Amniotic stem cell (primary cell): ENCODE data around the gene GGT6.

Experiments
- DNase-seq: peaks from one replicate; lab custom pipeline; 2025; lab: John Stamatoyannopoulos, UW

GGT6 gene

DNA sequence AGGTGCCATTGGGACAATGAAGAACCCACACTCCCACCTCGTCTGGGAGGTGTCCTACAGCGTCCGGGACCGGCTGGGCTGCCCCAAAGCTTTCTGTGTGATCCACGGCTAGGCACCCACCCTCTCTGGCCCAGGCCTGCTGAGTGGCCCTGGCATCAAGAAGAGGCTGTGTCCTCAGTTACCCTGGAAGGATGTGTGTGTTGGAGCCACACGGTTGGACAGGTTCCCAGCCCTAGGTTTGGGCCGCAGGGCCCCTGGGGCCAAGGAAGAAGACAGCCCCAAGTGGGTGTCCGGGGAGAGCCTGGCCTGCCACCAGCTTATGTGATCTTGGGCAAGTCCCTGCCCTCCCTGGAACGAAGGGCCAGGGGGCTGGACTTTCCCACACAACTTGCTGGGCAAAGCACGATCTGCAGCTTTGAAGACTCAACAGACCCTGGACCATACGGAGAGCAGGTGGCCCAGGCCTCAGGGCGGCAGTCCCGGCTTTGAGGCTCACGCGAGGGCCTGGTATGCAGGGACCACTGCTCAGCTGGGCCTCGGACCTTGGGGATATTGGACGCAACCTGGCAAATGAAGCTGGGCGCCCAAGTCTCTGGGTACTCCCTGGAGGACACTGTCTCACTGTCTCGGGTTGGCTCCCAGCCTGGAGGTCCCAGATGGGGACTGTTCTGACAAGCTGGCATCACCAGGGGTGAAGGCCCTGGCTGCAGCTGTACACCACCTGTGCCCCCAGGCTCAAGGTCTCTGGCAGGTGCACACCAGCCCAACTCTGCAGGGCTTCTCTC, 22.7 kb downstream of the GGT6 start:
- no peak for DNase-seq

- no peak for DNase-seq
These were observed 23.5 kb downstream of the GGT6 start for GRCh38 chr17:4536742-4537411.

DNA sequence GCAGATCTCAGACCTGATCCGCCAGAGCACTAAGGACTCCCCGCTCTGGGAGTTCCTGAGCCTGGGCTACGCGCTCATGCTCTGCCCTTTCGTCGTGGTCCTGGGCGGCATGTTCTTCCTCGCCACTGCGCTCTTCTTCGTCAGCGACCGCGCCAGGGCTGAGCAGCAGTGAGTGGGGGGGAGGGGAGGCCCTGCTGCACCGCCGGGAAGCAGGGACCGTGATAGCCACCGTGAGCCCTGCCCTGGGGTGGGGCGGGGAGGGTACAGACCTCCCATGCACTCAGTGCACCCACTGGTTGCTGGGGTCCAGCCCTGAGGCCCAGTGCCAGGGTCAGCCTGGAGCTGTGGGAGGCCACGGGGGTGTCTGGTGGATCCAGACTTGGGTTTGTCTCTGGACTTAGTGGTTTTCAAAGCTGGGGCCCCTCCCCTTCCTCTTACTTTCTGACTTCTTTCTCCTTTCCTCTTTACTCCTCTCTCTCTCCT, 24.1 kb downstream of the GGT6 start:
- DNase-seq: no peak

GRCh38 chr17:4535667-4536258, 24.6 kb downstream of the GGT6 start:
- DNase-seq: no peak

- DNase-seq: no peak
These were observed 25.3 kb downstream of the GGT6 start for GRCh38 chr17:4534928-4535666.

GRCh38 chr17:4534515-4534914, 25.9 kb downstream of the GGT6 start:
- no peak for DNase-seq

DNA sequence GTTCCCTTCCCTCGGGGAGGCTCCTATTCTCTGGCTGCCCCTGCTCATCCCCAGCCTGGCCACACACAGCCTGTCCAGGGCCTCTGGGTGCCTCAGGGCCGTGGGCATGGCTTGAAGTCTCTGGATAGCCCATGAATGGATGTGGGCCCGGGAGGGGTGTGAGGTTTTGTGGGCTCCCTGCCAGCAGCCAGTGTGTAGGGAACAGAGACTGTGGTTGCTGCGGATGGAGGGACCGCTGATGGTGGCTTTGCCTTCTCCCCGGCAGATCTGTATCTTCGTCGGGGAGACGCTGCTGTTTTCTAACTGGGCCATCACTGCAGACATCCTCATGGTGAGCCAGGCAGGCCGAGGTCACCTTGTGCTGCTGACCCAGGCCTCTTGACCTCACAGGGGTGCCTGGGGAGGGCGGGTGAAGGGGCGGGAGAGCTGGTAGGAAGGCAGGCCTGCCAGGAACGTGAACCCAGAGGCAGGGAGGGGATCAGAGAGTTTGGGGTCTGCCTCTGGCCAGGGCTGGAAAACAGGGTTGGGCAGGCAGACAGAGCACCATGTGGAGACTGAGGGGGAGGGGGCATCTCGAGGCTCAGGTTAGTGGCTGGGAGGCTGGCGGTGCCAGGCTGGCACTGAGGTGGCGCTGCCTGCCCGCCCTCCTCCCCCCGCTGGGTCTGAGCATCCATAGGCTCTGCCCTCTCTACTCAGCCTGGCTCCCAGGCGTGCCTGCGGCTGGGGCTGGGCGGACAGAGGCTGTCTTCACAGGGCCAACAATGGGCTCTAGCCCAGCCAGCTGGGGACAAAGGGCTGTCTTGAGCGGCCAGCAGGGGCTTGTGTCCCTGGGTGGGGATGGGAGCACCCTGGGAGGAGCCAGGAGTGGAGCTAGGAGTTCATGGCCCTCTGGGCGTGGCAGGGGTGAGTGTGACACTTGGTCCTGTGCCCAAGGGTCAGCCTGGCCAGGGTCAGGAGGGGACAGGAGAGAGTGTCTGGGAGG, 26.6 kb downstream of the GGT6 start:
- DNase-seq: no peak

DNA sequence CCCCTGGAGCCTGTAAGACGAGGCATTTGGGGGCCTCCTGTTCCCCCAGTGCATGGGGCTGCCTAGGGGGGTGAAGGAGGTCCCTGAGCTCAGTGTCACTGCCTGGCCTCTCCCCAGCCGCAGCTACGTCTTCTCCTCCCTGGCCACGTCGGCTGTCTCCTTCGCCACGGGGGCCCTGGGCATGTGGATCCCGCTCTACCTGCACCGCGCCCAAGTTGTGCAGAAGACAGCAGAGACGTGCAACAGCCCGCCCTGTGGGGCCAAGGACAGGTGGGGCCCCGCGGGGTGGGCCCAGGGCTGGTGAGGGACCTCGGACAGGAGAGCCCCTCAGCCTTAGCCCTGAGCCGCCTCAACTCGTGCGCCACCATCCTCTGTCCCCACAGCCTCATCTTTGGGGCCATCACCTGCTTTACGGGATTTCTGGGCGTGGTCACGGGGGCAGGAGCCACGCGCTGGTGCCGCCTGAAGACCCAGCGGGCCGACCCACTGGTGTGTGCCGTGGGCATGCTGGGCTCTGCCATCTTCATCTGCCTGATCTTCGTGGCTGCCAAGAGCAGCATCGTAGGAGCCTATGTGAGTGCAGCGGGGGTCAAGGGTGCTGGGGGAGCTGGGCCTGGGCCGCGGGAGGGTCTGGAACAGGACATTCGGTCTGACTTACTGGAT, 27.4 kb downstream of the GGT6 start:
- no peak for DNase-seq

- no peak for DNase-seq
These were observed 28.2 kb downstream of the GGT6 start for GRCh38 chr17:4531988-4532736.

- no peak for DNase-seq
These were observed 29.3 kb downstream of the GGT6 start for GRCh38 chr17:4530799-4531730.

DNA sequence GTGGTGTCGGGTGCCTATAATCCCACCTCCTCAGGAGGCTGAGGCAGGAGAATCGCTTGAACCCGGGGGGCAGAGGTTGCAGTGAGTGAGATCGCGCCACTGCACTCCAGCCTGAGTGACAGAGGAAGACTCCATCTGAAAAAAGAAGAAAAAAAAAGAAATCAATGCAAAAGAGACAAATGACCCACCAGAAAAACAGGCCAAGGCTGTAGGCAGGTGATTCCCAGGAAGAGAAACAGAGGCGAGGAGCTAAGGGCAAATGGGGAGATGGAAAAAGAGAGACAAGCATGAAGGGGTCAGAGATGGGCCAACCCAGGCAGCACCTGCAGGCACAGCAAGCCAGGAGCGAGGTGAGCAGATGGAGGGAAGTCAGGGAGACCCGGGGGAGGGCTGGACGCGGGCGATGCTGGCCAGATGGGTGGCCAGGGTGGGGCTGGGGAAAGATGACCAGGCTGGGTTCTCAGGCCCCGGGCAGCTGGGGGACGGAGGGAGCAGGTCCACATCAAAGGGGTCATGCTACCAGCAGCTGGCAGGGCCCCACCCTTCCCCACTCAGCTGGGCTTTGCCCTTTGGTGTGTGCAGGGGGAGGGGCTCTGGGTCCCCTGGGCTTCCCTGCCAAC, 30.7 kb downstream of the GGT6 start:
- DNase-seq: no peak

DNA sequence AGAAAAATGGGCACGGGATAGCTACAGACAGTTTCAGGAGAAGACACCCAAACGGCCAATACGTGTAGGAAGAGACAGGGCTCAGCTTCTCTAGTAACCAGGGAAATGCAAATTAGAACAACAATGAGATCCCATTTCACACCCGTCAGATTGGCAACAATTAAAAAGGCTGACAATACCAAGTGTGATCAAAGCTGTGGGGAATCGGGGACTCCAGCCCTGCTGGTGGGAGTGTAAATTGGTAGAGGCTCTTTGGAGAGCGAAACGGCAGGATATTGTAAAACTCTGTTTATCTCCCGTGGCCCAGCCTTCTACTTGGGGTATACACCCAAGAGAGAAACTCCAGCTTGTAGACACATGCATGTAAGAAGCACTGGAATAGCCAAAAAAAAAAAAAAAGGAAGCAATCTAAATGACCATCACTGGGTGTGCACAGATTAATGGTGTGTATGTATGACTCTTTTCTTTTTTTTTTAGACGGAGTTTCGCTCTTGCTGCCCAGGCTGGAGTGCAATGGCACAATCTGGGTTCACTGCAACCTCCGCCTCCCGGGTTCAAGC, 32.7 kb downstream of the GGT6 start:
- DNase-seq: no peak

- DNase-seq: no peak
These were observed 33.2 kb downstream of the GGT6 start for GRCh38 chr17:4527134-4527533.

DNA sequence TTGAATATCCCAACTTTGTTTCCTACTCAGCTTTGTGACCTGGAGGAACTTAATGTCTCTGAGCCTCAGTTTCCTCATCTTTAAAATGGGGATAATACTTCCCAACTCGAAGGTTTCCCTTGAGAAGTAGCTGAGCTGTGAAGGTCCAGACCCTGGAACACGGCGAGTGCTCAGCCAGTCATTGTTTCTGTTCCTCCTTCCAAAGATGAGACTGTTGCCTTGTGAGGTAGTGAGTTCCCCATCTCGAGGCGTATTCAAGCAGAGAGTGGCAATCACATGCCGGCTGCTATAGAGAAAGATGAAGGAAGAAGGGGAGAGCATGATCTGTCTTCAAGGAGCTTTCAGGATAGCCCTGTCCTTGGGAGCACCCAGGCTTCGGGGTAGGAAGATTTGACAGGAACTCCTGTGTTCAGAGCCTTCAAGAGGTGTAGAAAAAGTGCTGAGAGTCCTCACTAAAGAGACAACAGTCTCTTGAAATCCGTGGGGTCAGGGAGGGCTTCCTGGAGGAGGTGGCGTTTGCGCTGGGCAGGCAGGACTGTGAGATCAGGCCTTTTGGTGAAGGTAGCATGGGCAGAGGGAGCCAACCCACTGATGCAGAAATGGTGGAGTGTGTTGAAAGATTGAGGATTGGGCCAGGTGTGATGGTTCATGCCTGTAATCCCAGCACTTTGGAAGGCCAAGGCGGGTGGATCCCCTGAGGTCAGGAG, 34.5 kb downstream of the GGT6 start:
- DNase-seq: no peak

- no peak for DNase-seq
These were observed 36.4 kb downstream of the GGT6 start for GRCh38 chr17:4523946-4524345.

DNA sequence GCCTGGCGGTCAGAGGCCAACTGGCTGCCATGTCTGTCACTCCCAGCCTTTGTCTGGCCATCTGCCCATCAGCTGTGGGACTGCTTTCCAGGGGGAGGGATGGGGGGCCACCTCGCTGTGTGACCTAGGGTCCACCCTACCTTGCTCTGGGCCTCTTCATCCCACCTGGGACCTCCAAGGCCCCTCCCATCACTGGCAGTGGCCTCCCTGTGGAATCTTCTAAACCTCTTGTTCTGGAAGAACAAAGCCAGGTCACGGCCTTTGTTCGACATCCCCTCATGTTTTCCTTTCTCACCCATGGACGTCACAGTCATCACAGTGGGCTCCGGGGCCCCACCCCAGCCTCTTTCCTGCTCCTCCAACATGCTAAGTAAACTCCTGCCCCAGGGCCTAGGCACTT, 37.7 kb downstream of the GGT6 start:
- DNase-seq: no peak

GRCh38 chr17:4520894-4521600, 39.3 kb downstream of the GGT6 start:
- DNase-seq: no peak
